Measurements from ENCODE around the gene SPRTN. TPM values are rescaled to one million over a fixed set of nuclear protein-coding genes. Genes with fewer than 3 reads are reported as not detected.

SPRTN gene
- total RNA-seq, 4 donors from 2014 or later = 11.2 to 31.6 (median 20.9) TPM

DNA sequence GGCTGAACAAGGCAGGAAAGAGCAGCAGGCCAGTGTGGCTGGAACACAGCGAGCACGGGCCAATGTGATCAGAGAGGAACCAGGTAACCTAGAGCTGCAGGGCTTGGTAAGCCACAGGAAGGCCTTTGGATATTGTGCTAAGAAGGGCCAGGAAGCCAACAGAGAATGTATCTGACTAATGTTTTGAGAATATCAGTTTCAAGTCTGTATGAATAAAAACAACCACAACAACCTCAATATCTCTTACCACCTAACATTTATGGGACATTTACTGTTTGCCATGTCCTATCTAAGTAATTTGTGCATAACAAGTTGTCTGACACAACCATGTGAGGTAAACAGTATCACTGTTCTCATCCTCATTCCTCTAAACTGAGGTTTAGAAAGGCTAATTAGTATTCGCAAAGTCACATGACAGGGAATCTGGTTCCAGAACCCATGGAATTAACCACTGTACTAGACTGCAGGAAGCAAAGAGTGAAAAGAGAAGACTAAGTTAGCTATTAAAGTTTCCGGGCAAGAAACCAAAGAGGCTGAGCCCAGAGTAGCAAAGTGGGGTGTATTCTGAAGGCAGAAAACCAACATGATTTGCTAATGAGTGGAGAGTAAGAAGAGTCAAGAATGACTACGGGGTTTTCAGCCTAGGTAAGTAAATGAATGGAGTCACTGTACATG is 38.9 kb downstream of the SPRTN start:
- TF ChIP-seq, protein P1, sequence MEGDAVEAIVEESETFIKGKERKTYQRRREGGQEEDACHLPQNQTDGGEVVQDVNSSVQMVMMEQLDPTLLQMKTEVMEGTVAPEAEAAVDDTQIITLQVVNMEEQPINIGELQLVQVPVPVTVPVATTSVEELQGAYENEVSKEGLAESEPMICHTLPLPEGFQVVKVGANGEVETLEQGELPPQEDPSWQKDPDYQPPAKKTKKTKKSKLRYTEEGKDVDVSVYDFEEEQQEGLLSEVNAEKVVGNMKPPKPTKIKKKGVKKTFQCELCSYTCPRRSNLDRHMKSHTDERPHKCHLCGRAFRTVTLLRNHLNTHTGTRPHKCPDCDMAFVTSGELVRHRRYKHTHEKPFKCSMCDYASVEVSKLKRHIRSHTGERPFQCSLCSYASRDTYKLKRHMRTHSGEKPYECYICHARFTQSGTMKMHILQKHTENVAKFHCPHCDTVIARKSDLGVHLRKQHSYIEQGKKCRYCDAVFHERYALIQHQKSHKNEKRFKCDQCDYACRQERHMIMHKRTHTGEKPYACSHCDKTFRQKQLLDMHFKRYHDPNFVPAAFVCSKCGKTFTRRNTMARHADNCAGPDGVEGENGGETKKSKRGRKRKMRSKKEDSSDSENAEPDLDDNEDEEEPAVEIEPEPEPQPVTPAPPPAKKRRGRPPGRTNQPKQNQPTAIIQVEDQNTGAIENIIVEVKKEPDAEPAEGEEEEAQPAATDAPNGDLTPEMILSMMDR (IDR thresholded peaks at IDR 0.05) = no peak
- no peak for DNase-seq (ENCODE audit: low spot score)
- ATAC-seq (ENCODE audit: low FRiP score) = no peak

DNA sequence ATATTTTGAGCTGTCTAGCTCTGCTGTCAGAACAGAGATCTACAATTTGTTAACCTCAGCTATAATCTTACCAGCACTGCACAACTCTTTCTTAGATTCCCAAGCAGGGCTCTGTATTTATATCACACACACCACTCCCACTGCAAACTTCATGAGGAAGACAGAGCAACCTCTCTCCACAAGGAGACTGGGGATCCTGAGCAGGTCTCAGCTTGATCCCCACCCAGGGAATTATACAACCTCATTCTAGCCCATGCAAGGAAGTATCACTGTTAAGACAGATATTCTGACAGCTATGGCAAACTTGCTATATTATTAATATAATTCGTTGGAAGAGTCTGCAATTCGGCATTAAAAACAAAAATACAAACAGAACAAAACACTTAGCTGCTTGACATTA is 43.6 kb downstream of the SPRTN start:
- ATAC-seq (ENCODE audit: low FRiP score) = no peak
- no peak for DNase-seq (ENCODE audit: low spot score)
- TF ChIP-seq, protein P1 (IDR thresholded peaks at IDR 0.05) = no peak

DNA sequence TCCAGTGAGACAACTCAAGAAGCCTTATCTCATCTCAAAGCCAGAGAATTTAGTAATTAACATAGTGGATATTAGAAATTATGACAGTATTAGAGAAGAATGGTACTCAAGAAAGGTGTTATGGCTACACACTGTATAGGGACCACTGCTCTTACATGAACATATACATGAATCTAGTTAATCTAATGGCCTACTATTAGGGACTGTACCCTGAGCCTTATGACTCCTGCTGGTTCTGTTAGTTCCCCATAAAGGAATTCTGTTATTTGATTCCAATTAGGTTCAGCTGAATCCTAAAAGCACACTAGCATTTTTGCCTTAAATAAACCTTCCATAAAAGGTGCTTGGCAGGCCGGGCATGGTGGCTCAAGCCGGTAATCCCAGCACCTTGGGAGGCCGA is 44.3 kb downstream of the SPRTN start:
- no peak for ATAC-seq (ENCODE audit: low FRiP score)
- DNase-seq (ENCODE audit: low spot score) = no peak
- TF ChIP-seq, protein P1 (IDR thresholded peaks at IDR 0.05) = no peak

DNA sequence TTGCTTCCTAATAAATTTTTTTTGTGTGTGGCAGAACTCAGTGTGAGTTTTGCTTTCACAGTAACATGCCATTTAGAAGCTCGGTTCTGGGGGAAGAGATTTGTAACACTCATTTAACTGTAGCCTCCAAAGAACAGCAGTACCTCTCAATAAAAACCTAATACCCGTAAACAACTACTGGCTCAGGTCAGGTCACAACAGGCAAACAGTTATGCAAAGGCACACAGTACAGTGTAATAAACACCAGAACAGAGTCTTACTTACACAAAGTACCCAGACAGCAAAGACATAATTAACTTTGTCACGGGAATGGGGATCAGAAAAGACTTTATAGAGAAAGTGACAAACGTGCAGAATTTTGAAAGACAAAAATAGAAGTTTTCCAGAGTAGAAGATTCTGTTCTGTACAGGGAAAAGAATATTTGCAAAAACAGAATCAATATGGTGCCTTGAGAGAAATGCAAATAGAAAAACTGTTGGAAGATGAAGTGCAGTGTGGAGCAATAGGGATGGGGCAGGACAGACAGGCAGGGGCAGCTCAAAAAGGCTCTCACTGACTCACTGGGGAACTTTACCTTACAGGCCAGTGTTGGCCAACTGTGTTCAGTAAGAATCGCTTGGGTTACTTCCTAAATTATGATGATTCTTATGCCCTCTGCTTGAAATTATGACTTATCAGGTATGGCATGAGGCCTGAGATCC is 45.2 kb downstream of the SPRTN start:
- DNase-seq (ENCODE audit: low spot score) (no peak), ATAC-seq (ENCODE audit: low FRiP score) (peak; percentile 69)
- TF ChIP-seq, protein P1 (IDR thresholded peaks at IDR 0.05) = no peak

DNA sequence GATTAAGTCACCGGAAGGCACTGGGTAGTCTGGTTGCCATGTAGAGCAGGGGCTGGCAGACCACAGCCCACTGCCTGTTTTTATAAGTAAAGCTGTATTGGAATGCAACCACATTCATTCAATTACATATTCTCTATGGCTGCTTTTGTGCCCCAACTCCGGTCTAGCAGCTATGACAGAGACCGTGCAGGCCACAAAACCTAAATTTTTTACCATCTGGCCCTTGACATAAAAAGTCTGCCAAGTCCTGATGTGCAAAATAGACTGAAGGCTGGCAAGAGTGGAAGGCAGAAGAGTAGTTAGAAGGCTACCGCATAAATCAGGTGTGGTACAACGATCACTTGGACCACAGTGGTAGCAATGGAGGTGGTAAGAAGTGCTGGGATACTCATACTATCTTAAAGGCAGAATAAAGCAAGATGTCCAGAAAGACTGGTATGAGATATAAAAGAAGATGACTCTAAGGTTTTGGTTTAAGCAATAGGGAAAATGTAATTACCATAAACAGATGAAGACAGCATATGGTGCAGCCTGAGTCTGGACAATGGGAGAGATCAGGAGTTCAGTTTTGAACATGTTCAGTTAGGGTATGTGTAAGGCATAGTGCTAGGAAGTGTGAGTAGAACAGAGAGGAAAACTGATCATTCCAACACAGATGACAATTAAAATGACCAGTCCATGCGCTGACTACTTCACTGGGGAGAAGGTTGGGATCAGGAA is 46.8 kb downstream of the SPRTN start:
- TF ChIP-seq, protein P1 (IDR thresholded peaks at IDR 0.05) = no peak
- ATAC-seq (ENCODE audit: low FRiP score) (peak; percentile 5), DNase-seq (ENCODE audit: low spot score) (no peak)

DNA sequence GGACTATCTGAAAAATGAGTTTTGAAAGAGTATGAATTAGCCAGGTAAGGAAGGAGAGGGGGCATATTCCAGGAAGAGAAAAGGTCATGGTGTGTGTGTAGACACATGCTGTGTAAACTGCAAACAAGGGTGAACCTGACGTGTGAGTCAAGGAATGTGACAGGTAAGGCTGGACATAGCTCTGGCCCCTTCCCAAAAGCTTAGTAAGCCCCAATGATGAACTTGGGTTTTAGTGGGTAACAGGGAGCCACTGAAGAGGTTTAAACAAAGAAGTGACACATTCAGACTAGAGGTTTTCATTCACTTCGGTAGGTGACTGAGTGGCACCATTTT is 47.3 kb downstream of the SPRTN start:
- DNase-seq (ENCODE audit: low spot score) (no peak), ATAC-seq (ENCODE audit: low FRiP score) (peak; percentile 30)
- TF ChIP-seq, protein P1 (IDR thresholded peaks at IDR 0.05) = no peak
